NCI-H82 (cell line): ENCODE measurements around the gene LTB4R2.

Experiments
- DNase-seq: peaks from one replicate; lab custom pipeline; 2025; lab: John Stamatoyannopoulos, UW

The LTB4R2 gene

DNA sequence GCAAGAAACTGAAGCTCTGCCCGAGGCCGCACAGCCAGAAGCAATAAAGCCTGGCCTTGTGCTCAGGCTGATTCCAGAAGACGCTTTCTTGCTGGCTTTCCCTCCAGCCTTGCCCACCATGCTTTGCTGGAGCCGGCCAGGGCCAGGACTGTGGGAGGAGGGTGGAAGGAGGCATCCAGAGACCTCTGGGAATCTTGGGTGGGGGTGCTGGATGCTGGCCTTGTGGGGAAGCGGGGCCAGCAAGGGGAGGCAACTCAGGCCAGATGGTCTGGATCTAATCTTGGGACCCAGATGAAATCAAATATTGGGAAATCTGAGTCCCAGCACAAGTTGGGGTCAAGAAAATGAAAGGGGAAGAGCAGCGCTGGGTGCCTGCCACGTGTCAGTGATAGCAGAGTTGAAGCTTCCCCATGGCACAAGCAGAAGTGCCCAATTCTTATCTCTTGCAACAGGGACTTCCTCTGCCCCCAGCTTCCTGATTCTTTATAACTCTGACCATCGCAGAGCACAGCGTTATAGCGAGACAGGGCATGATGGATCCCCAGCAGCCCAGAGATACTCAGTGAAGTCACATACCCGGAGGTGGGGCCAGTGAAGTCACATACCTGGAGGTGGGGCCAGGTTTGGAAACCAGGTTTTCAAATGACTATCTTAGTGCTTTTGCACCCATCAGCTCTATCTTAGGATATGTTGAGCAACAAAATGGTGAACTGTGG lies 32.2 kb upstream of the LTB4R2 start:
- DNase-seq, result no peak

DNA sequence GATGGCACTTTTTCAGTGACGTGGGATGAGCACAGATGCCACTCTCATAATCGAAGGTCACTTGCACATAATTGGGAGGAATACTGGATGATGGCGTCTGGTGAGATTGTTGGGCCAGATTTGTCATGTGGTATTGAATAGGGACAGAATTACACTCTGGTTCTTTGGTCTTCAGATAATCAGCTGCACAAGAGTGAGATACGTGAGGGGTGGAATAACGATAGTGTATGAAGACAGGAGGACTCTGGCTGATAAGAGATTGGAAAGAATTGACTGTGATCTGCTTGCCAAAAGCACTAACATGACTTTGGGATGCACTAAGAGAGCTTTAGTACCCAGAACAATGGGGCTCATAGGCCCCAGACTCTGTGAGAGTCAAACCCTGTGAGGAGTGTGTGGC lies 31.5 kb upstream of the LTB4R2 start:
- DNase-seq, result no peak

DNA sequence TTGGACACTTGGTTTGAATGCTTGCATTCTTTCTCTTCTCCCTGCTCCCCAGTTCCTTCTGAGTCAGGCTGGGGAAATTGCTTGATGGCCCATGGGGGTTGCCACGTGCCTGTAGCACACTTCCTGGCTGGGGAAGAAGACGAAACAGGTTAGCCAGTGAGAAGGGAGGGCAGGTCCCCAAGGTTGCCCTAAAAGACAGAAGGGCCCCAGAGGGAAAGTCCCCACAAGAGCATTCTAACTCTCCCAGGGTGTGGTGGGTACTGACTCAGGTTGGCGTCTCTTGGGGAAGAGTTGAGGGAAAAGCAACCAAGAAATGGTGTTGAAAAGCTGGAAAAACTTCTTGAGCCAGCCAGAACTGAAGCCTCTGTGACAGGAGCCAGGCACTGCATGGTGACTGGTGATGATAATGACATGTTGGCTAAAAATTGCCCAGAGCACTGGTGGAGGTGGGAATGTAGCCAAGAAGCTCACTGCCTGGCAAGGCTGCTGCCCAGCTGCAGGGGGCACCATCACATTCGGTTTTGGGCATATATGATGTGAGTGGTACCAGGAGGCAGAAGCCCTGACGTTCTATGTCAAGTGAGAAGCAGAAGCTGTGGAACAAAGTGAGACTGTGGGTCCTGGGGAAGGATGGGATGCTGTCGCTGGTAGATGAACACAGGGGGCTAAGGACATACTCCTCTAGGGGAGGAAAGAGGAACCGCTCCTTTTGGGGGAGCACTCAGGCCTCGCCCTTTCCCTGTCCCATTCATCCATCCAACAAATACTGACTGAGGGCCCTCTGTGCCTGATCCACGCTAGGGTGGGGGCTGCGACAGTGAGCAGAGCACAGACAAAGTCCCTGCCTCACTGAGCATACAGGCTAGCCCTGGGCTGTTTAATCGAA lies 30.4 kb upstream of the LTB4R2 start:
- no peak for DNase-seq

DNA sequence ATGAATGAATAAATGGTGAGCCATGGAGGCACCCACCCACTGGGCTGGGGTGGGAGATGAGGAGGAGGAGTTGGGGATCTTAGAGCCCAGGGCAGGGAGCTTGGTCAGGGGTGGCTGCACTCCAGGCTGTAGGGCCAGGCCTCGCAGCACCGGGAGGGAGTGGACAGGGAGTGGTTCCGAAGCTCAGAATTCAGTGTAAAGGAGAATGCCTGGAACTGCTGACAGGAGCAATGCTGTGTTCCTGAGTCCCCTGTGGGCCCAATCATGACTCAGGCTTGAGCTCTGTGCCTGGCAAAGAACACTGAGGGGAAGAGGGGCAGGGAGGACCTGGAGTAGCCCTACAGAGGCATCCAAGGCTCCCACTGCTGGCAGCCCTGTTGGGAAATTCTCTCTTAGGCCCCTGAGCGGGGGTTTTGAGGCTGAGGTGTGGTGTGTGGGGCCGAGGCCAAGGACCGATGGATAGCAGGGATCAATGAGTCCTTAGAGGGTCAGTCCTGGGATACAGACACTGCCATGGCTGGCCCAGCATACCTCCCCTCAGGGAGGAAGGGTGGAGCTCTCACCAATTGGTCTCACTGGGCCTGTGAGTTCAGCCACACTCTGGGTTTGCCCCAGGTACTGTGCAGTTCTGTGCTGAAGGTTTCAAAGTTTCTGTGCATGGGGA lies 29.0 kb upstream of the LTB4R2 start:
- no peak for DNase-seq

DNA sequence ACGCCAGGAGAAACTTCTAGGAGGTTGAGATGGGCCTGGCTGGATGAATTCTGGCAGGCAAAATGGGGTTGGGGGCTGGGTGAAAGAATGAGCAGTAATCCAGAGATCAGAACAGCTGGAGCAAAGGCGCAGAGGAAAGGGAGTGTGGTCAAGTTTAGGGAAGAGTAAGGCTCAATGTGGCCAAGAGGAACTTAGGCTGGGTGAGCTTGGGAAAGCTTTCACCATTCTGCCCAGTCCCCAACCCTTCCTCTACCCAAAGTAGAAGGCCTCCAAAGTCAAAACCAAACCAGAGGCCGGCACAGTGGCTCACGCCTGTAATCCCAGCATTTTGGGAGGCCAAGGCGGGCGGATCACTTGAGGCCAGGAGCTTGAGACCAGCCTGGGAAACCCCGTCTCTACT lies 28.3 kb upstream of the LTB4R2 start:
- DNase-seq, result no peak

DNA sequence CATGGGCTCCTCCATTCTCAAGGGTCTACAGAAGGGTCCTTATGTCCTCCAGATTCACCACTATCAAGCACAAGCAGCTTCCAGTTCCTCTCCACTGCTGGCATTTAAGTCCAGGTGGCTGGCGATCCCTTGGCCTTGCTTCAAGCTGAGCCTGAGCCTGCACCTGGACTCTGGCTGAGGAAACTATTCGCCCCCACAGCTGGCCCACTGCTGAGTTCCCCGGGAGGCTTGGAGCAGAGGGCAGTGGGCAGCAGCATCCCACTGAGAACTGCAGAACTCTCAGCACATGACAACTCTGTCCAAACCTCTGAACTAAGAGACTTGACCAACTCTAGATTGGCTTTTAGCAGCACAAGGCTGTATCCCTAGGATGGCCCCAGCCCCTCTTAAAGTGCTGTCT lies 27.2 kb upstream of the LTB4R2 start:
- no peak for DNase-seq

DNA sequence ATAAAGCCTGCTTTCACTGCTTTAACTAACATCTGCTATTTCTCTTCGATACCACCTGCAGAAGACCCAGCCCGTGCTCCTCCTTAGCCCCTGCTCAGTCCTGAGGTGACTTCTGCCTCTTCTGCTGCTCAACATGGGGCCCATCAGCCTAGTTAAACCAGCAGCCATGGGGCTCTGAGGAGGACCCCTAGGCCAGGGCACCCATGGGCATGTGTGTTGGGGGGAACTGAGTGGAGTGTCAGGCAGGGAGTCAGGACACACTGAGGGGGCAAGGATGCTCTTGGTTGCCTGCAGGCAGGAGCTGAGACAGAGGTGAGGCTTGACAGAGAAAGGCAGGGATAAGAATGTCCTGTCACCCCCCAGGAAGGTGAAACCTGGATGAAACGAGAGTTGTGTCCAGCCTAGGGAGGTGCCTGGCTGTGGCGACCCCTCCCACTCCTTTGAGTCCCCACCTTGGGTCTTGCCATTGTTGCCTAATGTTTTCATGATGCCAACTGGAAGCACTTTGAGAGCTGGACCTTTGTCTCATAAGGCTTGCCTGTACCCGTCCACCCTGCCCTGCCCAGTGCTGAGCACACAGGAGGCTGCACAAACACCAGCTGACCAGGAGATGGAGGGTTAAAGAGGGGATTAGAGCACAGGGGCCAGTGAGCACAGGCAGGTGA lies 26.0 kb upstream of the LTB4R2 start:
- DNase-seq, result no peak

DNA sequence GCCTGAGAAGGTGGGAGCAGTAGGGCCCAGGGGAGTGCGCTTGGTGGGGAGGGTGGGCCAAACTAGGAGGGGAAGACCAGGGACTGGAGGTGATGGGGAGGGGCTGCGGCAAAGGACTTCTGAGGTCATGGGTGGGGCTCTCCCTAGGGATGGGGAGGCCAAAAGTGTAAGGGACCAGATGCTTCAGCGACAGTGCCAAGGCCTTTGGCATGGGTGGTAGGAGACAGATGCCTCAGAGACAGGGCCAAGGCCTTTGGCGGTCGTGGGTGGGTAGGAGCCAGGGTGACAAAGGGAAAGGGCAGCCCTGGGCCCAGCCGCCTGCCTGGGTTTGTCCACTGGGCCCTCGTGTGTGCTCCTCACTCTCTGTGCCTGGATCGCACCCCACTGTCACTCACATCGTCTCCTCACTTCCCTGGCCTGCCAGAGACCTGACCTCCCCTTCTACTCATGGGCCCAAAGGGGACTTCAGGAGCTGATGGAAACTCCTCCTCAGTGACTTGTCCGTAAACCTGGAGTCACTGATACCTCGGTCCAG lies 25.4 kb upstream of the LTB4R2 start:
- no peak for DNase-seq

DNA sequence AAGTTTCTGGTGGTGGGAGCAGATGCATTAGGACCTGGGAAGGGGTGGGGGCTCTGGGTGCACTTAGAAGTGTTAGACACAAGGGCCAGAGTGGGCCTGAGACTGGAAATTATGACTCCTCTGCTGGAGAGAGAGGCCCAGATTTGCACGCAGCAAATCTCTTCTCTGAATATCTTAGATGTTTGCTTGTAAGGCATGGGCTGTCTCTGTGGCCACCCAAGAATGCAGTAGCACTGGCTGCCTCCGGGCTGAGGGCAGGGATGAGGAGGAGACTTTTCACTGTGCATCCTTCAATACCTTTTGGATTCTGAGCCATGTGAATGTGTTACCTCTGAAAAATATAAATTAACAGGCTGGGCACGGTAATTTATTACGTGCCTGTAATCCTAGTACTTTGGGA lies 24.6 kb upstream of the LTB4R2 start:
- no peak for DNase-seq

DNA sequence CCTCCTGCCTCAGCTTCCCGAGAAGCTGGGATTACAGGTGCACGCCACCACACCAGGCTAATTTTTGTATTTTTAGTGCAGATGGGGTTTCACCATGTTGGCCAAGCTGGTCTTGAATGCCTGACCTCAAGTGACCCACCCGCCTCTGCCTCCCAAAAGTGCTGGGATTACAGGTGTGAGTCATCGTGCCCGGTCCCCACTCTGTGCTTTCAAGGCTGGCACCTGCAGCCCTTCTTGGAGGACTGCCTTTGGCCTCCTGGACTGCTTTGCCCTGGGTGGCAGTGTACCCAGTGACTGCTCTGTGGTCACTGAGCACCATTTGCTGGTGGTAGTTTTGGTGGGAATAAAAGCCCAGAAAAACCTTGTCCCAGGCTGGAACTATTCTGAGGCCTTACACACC lies 22.9 kb upstream of the LTB4R2 start:
- no peak for DNase-seq

DNA sequence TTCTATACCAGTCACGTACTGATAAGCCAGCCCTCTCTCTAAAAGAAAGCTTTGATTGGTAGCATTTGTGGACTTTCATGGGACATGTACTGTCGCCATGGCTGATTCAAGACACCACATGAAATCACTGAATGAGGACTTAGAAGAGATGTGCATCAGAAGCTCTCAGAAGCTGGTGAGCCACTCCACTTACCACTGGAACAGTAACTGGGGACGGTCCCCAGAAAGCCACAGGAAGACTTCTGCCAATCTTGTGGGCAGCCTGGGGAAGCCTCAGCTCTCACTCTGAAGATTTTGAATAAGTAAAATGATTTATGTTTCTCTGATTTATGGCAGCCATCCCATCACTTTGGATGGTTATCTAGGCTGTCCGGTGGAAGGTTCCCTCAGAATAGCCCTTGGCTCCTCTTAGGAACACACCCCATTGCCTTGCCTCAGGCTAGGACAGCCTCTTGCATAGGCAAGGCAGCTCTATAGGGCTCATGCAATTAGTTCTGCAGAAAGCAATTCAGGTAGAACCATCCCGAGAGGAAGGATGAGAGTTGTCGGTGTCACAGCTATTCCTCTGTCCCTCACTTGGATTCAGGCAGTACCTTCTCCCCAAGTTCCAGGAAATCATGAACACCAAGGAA lies 20.2 kb upstream of the LTB4R2 start:
- no peak for DNase-seq

DNA sequence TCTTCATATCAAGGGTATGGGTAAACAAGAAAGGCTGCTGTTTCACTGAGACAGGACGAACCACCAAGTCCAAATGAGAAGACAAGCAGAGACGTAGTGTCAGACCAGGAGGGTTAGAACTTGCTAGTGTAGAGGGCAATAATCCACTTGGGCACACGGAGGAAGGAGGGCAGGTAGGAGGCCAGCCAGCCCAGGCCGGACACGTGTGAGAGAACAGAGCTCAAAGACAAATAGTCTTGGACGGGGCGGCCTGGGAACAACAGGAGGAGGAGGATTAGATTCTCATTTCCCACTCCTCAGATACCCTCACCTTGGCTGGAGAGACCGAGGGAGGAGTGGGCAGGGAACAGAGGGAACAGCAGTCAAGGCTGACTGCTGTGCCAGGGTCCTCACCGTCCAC lies 19.2 kb upstream of the LTB4R2 start:
- DNase-seq, result no peak

DNA sequence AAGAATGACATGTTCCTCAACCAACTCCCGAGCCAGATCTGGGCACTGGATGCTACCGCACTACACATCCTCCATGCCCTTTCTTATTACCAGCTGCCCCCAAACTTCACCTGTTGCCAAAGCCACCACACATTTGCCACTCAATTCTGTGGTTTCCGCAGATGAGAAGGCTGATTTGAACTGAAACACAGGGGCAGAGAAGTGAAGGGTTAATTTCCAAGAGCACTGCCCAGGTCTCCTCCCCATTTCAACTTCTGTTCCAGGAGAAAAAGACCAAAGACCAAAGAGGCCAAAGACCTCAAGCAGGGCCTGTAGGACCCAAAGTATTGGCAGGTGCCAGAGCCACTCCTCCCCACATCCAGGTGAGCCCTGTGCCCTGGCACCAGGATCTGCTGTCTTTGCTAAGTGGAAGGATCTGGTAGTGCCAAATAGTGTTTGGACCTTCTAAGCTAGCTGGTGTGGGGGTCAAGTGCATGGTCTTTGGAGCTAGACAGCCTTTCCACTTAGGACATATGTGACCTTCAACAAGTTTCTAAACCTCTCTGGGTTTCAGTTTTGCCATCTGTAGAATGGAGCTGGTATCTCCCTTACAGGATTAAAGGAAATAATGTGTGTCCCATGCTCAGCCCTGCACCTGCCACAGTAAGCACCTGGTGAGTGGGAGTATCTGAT lies 18.4 kb upstream of the LTB4R2 start:
- no peak for DNase-seq

DNA sequence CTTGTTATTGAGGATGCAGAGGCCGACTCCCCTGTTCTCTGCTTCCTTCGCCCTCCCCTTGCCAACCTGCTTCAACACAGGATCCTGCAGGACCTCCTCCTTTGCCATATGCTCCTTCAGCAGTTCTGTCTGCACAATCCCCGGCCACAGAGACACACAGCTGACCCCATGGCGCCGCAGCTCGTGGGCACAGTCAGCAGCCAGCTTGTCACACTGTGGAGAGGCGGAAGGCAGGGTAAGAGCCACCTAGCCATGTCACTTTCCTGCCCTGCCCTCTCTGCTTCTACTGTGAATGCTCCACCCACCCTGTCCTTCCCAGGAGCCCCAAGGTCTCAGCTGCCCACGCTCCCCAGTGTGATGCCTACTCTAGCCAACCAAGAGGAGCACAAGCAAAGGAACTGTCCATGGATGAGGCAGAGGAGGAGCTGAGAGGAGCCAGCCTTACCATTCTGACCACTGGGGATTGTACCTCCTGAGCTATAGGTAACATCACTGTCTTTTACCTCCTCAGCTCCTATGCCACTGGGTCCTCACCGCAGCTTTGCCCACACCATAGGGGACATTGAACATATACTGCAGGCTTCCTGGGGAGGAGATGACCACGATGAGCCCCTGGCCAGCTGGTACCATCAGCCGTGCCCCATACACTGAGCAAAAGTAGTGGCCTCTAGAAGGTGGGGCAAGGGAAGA lies 17.7 kb upstream of the LTB4R2 start:
- DNase-seq, result no peak

DNA sequence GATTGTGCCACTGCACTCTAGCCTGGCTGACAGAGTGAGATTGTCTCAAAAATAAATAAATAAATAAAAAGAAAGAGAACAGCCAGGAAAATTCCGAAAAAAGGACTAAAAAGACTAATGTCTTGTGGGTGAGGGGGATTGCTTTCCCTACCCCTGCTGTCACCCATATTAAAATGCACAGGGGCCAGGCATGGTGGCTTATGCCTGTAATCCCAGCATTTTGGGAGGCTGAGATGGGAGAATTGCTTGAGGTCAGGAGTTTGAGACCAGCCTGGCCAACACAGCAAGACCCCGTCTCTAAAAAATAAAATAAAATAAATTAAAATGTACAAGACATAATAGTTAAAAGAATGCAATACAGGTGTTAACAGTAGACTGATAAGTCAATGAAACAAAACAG lies 16.4 kb upstream of the LTB4R2 start:
- DNase-seq, result no peak

DNA sequence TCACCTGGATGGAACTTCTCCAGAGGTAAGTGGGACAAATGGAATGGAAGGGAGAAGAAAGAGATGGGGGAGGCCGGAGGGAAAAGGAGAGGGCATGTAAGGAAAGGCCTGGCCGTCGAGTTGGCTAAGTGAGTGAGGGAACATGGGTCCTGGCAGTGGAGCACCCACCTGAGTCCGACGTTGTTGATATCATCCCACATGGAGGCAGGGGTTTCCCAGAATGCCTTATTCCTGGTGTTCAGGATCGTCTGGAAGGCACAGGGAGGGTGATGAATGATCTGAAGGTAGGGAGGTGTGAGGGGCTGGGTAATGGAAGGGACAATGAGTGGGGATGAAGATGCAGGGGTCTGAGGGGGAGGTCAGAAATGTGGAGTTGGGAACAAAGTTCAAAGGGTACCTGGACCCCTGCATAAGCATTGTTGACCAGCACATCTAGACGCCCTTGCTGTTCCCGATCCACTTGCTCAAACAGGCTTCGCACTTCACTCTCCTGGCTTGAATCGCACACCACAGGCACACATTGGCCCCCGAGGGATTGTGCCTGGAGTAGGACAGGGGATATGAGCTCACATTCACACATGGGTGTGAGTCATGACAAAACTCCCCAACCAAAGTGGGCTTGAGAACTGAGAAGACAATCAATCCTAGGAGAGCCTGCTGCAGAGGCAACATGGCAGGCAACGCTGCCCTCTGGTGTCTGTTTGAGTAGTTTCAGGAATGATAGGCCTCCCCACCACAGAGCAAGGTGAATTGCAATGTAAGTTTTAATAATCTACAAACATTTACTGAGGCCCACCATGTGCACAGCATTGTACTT lies 13.4 kb upstream of the LTB4R2 start:
- peak; percentile 69 for DNase-seq

DNA sequence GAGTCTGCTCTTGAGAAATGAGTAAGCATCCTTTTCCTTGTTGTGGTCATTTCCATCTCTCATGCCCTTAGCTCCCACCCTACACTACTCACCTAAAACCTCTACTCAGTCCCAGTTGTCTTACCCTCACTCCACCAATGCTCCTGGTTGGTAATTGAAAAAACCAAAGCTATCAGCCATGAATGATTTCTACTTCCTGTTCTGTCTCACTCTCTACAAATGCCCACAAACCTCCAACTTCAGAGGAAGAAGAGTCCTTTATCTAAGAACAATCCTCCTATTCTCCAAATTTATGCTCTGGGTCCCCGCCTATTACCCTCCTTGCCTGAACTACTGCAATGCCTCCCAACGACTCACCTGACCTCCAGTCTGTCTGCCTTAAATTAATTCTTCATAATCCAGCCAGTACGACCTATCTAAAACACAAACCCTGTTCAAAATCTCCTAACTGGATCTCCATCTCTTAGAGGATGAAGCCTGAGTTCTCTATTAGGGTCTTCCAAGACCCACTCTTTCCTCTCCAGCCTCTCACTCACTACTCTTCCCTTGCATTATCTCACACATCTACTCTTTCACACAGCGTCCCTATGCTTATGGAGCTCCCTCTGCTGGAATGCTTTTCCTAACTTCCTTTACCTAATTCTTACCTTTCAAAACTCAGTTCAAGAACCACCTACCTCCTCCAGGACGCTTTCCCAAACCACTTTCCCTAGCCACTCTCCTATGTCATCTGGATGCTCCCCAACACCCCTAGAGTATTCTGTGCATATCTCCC lies 12.6 kb upstream of the LTB4R2 start:
- DNase-seq, result peak; percentile 59

DNA sequence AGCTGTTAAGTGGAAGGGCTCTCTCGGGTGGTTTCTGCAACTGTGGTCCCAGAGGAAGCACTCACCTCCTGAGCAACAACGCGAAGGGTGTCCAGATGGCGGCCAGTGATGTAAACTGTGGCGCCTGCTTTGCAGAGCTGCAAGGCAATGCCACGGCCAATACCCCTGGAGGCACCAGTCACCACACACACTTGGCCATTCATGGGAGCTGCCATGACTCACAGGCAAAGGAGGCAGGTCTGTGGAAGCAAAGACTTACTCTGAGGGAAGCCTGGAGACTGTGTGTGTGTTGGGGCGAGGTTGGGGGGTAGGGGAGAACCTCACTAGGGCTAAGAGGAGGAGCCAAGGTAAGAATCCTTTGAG lies 11.1 kb upstream of the LTB4R2 start:
- peak; percentile 44 for DNase-seq
